Kidney epithelial cell (primary cell): ENCODE data around the gene CHAD. TPM values are rescaled to one million over a fixed set of nuclear protein-coding genes. Genes with fewer than 3 reads are reported as not detected.
"Not testable (repeated sequence)": the region's sequence is repeated elsewhere in the genome, so short reads cannot be mapped to it uniquely, and the experiment has no call there.

ENCODE experiments used
- DNase-seq: peaks from one replicate; pipeline ENCODE4 v3.0.0-alpha.2; 2010; ENCODE audit warnings: low read depth
- H3K27me3 ChIP-seq: 2 replicates; pipeline ENCODE4 v1.6.0; 2011; ENCODE audit warnings: low read length; ENCODE audit not compliant: control insufficient read depth, insufficient read depth
- H3K36me3 ChIP-seq: 2 replicates; pipeline ENCODE4 v1.5.1; 2011; ENCODE audit warnings: low read length; ENCODE audit not compliant: control insufficient read depth, insufficient read depth
- H3K4me3 ChIP-seq: 2 replicates; pipeline ENCODE4 v1.5.1; 2011; ENCODE audit warnings: low read depth, mild to moderate bottlenecking, control low read depth, low read length
- total RNA-seq: library from RNA; depleted of rRNA; stranded (reverse); fragments of >200 nt; gene quantifications from 2 replicates; pipeline ENCODE4 v1.2.3, GENCODE V29; 2015
- TF ChIP-seq, protein P1 (sequence below): IDR thresholded peaks from 2 replicates; pipeline ENCODE4 v1.5.1; 2011; ENCODE audit warnings: mild to moderate bottlenecking, moderate library complexity, low read length, control low read depth, inconsistent platforms; ENCODE audit not compliant: insufficient read depth, poor library complexity, severe bottlenecking

The CHAD gene
- total RNA-seq, 1 donor from 2014 or later = not detected

DNA sequence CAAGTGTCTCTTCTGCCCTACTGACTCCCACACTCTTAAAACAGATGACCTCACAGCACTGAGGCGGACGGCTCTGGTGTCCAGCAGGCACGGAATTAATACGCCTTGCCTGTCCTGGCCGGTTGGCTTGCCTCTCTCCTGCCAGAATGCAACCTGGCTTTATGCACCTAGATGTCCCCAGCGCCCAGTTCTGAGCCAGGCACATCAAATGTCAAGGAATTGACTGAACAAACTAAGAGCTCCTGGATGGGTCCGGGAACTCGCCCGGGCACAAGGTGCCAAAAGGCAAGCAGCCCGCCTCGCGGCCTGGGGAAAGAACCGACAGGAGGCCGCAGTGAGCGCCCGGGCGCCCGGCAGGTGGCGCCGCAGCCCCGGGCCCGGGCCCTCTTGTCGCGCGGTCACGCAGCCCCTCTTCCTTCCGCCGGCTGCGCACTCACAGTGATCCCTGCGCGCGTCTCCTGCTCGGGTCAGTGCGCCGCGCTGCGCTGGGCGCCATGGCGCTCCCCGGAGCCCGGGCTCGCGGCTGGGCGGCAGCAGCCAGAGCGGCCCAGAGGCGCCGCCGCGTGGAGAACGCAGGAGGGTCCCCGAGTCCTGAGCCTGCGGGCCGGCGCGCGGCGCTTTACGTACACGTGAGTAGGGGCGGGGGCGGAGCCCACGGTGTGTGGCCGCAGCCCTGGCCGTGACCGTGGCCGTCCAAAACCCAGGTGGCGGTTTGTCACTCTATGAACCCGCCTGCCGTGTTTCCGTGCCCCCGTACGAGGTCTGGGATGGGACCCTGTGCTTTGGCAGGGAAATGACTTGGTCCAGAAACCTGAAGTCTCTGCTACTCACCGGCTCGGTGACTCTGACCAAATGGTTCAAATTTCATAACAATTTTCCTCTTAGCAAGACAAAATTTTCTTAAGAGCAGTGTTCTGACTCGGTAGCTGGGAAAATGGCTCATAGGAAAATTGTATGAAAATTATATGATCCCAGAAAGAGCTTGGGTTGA, 10.0 kb upstream of the CHAD start, which contains the start of gene RSAD1:
Gene RSAD1 (plus strand): TSS at position 470 of the 991 bp plus-strand sequence. CDS start 25 bp downstream, at position 495.
- DNase-seq = peak; percentile 43
- H3K4me3 ChIP-seq = peak within 1 kb of the TSS; percentile 92
- TF ChIP-seq, protein P1, sequence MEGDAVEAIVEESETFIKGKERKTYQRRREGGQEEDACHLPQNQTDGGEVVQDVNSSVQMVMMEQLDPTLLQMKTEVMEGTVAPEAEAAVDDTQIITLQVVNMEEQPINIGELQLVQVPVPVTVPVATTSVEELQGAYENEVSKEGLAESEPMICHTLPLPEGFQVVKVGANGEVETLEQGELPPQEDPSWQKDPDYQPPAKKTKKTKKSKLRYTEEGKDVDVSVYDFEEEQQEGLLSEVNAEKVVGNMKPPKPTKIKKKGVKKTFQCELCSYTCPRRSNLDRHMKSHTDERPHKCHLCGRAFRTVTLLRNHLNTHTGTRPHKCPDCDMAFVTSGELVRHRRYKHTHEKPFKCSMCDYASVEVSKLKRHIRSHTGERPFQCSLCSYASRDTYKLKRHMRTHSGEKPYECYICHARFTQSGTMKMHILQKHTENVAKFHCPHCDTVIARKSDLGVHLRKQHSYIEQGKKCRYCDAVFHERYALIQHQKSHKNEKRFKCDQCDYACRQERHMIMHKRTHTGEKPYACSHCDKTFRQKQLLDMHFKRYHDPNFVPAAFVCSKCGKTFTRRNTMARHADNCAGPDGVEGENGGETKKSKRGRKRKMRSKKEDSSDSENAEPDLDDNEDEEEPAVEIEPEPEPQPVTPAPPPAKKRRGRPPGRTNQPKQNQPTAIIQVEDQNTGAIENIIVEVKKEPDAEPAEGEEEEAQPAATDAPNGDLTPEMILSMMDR = peak; percentile 42

GRCh38 chr17:50477976-50478375, 9.3 kb upstream of the CHAD start:
- H3K27me3 ChIP-seq = peaks cover 3% of the 10 kb centered on the region
- H3K36me3 ChIP-seq = peaks cover 1% of the 10 kb centered on the region
- TF ChIP-seq, protein P1 = no peak

More for the DNA sequence above, 10.0 kb upstream of the CHAD start, which contains the start of gene RSAD1:
- peaks cover 3% of the 10 kb centered on the region for H3K27me3 ChIP-seq
- peaks cover 1% of the 10 kb centered on the region for H3K36me3 ChIP-seq

DNA sequence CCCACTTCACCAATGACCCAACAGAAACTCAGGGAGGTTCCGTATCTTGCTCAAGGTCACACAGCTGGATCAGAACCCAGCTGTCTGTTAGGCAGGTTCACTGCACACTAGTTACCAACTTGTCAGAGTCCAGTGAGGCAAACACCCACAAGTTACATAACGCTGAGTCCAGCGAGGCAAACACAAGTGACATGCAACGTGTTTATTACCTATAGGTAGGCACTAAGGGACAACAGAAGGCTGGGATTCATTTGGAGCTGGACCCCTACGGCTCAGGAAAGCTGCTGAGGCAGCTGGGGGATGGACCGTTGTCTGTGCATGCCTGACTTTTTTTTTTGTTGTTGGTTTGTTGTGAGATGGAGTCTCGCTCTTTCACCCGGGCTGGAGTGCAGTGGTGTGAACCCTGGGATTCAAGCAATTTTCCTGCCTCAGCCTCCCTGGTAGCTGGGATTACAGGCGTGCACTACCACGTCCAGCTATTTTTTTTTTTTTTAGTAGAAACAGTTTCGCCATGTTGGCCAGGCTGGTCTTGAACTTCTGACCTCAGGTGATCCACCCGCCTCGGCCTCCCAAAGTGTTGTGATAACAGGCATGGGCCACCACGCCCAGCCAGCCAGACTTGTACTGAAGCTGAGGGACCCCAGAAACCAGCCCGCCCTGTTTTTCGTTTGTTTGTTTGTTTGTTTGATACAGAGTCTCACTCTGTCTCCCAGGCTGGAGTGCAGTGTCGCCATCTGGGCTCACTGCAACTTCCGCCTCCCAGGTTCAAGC, 8.1 kb upstream of the CHAD start:
- TF ChIP-seq, protein P1 = no peak
- H3K27me3 ChIP-seq = peaks cover 3% of the 10 kb centered on the region

More at GRCh38 chr17:50477976-50478375, 9.3 kb upstream of the CHAD start:
- no peak for DNase-seq
- H3K4me3 ChIP-seq = peak overlapping the region; percentile 92

DNA sequence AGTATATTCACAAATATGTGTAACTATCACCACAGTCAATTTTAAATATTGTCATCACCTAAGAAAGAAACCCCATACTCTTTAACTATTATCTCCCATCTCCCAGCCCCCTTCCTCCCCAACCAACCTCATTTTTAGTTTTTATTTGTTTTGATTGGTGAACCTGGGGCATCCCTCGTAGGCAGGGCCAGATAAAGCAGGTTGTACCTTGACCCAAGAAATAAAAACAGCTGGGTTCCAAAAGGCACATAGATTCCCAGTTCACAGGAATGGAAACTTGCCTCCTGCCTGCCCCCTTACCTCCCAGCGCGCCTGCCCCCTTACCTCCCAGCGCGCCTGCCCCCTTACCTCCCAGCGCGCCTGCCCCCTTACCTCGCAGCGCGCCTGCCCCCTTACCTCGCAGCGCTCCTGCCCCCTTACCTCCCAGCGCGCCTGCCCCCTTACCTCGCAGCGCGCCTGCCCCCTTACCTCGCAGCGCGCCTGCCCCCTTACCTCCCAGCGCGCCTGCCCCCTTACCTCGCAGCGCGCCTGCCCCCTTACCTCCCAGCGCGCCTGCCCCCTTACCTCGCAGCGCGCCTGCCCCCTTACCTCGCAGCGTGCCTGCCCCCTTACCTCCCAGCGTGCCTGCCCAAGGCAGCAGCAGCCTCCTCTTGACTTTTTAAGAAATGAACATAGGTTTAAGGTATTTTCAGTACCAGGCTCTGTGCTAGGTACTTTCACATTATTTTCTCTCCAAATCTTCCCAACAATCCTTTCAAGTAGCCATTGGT, 7.3 kb upstream of the CHAD start:
- H3K36me3 ChIP-seq, DNase-seq, H3K4me3 ChIP-seq, H3K27me3 ChIP-seq: not testable (repeated sequence)

More for the DNA sequence above, 8.1 kb upstream of the CHAD start:
- no peaks in the 10 kb centered on the region for H3K36me3 ChIP-seq
- DNase-seq = no peak
- H3K4me3 ChIP-seq = no peak overlapping the region

DNA sequence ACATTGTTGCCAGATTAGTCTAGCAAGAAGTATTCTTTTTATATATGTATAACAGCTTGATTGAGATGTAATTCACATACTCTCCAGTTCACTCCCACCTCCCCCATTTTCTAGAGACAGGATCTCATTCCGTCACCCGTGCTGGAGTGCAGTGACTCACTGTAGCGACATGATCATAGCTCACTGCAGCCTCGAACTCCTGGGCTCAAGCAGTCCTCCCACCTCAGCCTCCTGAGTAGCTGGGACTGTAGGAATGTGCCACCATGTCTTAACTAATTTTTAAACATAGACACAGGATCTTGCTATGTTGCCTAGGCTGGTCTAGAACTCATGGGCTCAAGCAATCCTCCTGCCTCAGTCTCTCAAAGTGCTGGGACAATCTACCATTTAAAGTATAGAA, 6.7 kb upstream of the CHAD start:
- TF ChIP-seq, protein P1 = no peak
- Histone ChIP-seq H3K27me3 (peaks cover 6% of the 10 kb centered on the region), H3K36me3 (no peaks in the 10 kb centered on the region), H3K4me3 (no peak overlapping the region)
- no peak for DNase-seq
